Endothelial cell of hepatic sinusoid (primary cell): ENCODE data around the gene FTH1.

ENCODE experiments used
- in situ Hi-C: cut with HindIII; loops from 2 replicates; pipeline ENCODE4 v1.10.0; 2017; ENCODE audit warnings: low sequenced_read_pairs

FTH1 gene

DNA sequence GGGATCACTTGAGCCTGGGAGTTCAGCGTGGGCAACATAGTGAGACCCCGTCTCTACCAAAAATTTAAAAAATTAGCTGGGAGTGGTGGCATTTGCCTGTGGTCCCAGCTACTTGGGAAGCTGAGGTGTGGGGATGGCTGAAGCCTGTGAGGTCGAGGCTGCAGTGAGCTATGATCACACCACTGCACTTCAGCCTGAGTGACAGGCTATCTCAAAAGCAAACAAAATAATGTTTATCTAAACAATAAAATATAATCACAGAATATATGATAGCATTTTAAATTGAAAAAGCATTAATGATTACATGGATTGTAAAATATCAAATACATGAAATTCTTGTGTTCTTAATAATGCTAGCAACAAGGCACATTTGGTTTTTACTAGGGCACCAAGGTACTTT, 14.6 kb downstream of the FTH1 start:
- in situ Hi-C loops, result no loop called here

DNA sequence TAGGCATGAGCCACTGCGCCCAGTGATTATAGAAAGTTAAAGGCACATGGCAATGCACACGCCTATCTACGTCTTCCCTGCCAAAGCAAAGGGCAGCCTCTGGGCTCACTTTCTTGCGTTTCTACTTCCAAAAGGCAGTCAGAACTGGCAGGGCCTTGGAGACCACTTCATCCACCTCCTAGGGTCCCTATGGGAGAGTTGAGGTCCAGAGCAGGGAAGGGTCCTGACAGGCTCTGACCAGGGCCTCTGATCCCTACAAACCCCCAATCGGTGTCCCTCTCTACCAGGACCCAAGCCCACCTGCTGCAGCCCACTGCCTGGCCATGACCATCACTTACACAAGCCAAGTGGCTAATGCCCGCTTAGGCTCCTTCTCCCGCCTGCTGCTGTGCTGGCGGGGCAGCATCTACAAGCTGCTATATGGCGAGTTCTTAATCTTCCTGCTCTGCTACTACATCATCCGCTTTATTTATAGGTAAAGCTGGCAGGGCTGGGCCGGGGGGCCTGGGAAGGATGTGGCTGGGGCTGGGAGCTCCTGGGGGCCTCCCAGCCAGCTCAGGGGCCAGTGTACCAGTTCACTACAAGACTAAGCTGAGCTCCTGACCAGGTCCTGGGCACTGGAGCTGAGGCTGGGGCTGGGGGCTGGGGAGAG, 15.8 kb downstream of the FTH1 start:
- in situ Hi-C loops, result no loop called here

DNA sequence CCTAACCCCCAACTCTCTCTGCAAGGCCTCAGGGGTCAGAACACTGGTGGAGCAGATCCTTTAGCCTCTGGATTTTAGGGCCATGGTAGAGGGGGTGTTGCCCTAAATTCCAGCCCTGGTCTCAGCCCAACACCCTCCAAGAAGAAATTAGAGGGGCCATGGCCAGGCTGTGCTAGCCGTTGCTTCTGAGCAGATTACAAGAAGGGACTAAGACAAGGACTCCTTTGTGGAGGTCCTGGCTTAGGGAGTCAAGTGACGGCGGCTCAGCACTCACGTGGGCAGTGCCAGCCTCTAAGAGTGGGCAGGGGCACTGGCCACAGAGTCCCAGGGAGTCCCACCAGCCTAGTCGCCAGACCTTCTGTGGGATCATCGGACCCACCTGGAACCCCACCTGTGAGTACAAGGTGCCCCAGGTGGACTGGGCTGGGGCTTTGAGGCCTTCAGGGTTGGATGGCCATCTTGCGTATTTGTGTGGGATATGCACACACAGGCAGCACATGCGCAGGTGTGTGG, 17.3 kb downstream of the FTH1 start, which contains the start of gene BEST1:
BEST1 (plus strand) TSS at position 317 of the 513 bp plus-strand sequence. CDS start 1,456 bp downstream, outside the sequence.
- in situ Hi-C loops, result no loop called here

DNA sequence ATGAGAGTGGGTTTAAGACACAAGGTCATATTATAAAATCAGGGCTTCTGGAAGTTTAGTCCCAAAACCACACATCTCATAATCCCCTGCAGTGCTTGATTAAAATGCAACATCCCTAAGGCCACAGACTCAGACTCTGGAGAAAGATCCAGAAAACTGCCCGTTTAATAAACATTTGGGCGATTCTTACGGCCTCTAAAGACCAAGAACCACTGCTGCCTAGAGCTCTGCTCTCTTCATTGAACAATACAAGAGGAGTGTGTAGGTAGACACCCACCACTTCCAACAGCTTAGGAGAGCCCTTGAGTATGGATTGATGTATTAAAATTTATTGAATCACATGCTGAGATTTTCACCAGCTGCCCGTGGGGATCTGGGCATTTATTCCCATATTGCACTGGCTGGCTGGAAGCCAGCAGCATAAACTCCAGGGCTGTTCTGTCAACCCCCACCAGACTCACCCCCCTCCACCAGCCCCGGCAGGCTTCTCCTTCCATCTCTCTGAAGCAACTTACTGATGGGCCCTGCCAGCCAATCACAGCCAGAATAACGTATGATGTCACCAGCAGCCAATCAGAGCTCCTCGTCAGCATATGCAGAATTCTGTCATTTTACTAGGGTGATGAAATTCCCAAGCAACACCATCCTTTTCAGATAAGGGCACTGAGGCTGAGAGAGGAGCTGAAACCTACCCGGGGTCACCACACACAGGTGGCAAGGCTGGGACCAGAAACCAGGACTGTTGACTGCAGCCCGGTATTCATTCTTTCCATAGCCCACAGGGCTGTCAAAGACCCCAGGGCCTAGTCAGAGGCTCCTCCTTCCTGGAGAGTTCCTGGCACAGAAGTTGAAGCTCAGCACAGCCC, 18.0 kb downstream of the FTH1 start:
- in situ Hi-C loops, result no loop called here

DNA sequence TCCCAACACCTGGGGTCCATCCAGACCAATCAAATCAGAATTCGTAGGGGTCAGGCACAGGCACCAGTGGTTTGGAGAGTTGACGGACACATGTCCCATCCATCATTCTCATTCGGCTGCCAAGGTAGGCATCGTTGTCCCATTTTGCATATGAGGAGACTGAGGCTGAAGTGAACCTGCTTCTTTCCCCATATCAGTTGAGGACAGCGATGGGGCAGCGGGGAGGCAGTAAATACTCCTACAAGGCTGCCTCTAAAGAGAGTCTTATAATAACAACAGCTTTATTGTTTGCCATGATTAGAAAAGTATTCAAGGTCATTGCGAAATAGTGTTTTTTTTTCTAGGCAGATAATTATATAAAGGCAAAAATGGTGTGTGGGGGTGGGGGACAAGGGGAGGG, 18.9 kb downstream of the FTH1 start:
- in situ Hi-C loops, result no loop called here

DNA sequence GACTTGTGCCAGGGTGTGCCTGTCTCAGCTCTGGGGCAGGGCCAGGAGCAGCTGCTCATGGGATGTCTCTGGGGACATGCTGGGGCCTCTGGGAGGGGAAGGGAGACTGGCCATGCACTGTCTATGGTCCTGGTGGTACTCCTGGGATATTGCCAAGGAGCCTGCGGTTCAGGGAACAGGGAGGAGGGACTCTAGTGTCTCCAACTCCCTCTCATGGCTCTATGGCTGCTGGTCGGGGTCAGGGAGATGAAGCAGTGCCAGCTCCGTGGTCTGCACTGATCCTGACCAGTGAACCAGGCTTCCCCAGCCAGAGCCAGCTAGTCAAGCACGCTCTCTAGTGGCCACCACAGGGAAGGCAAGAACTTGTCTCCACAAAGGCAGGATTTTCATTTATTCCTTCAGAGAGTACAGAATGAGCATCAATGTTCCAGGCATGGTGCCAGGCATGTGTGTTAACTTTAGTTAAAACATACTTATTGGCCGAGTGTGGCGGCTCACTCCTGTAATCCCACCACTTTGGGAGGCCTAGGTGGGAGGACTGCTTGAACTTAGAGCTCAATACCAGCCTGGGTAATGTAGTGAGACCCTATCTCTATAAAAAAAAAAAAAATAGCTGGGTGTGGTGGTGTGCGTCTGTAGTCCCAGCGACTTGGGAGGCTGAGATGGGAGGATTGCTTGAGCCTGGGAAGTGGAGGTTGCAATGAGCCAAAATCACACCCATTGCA, 19.8 kb downstream of the FTH1 start:
- in situ Hi-C loops, result no loop called here

DNA sequence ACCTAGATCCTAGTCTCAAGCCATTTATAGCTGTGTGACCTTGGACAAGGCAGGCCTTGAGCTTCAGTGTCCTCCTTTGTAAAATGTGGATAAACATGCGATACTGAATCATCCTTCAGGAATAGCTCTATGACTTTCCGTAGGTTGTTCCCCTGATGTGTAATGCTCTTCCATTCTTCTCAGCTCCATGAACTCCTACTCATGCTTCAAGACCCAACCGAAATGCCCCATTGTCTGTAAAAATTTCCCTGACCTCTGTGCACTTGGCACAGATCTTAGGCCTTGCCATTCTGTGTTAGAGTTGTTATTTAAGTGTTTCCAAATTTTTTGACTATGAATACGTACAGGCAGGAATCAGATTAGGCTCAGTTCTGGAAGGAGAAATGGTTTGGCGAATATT, 20.5 kb downstream of the FTH1 start:
- in situ Hi-C loops, result no loop called here

DNA sequence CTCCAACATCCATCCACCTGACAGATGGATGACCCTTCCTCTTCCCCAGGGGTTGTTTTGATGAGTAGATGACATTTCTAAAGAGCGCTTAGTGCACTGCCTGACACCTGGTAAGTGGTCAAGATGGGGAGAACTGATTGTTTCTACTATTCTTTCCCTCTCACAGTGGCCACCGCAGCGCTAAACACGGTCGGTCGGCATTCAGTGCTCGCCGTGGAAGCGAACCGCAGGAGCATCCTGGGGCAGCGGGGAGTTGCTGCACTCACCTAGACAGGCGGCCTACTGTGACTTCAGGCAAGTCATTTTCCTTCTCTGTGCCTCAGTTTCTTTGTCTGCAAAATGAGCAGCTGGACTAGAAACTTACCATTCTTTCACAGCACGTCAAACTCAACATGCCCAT, 22.2 kb downstream of the FTH1 start:
- in situ Hi-C loops, result no loop called here

DNA sequence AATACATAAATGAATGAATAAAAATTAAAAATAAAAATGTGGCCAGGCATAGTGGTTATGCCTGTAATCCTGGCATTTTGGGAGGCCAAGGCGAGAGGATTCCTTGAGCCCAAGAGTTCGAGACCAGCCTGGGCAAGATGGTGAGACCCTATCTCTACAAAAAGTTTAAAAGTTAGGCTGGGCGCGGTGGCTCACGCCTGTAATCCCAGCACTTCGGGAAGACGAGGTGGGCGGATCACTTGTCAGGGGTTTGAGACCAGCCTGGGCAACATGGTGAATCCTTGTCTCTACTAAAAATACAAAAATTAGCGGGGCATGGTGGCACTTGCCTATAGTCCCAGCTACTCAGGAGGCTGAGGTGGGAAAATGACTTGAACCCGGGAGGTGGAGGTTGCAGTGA, 27.0 kb downstream of the FTH1 start:
- in situ Hi-C loops, result no loop called here

DNA sequence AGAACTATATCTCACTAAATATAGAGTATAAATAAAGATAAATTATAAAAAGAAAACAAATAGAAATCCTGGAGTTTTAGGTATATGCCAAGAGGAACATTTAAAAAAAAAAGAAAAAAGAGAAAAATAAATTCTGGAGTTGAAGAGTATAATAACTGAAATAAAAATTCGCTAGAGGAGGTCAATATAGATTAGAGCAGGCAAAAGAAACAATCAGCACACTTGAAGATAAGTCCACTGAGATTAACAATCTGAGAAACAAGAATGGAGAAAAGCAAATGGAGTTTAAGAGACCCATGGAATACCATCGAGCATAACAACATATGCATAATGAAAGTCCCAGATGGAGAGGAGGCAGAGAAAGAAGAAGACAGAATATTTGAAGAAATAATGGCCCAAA, 31.6 kb downstream of the FTH1 start:
- in situ Hi-C loops, result no loop called here

DNA sequence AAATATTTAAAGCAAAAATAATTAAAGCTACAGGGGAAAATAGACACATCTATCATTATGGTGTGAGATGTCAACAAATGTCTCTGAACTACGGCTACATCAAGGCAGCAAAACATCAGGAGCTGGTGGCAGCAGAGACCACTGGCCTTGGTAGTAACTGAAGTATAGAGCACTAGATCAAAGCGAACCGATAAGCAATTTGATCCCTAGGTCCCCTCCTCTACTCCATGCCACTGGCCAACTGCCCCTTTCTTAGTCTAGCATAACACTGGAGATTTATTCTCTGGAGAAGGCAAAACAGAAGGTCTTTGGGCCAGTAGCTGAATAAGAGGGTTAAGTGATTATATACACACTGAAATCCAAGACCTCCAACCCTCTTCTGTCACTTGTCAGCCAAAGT, 36.5 kb downstream of the FTH1 start:
- in situ Hi-C loops, result no loop called here

DNA sequence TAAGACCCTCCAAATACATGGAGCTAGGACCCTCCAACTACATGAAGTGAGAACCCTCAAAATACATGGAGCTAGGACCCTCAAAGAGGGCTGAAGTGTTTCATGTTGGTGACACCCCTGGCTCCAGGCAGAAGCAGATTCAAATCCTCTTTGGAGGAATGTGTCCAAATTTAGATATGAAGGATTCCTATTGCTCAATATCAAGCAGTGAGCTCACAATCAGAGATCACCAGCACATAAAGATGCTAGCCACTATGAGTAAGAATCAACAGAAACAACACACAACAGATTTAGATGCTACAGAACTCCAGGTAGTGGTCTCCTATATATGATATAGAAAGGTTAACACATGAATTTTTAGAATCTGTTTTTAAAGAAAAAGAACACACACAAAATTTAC, 38.8 kb downstream of the FTH1 start:
- in situ Hi-C loops, result loop anchor here (5.0 kb wide), 3 partner anchors 49 to 136 kb away; partner anchors contain the start of genes FEN1 and TMEM258

DNA sequence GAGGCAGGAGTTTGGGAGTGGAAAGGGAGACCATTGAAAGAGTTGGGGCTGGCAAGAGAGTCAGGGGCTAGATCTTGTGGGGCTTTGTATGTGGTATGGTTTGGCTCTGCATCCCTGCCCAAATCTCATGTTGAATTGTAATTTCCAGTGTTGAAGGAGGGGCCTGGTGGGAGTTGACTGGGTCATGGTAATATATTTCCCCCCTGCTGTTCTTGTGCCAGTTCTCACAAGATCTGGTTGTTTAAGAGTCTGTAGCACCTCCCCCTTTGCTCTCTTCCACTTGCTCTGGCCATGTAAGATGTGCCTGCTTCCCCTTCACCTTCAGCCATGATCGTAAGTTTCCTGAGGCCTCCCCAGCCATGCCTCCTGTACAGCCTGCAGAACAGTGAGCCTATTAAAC, 39.9 kb downstream of the FTH1 start:
- in situ Hi-C loops, result loop anchor here (5.0 kb wide), 3 partner anchors 50 to 135 kb away; partner anchors contain the start of genes FEN1 and TMEM258

DNA sequence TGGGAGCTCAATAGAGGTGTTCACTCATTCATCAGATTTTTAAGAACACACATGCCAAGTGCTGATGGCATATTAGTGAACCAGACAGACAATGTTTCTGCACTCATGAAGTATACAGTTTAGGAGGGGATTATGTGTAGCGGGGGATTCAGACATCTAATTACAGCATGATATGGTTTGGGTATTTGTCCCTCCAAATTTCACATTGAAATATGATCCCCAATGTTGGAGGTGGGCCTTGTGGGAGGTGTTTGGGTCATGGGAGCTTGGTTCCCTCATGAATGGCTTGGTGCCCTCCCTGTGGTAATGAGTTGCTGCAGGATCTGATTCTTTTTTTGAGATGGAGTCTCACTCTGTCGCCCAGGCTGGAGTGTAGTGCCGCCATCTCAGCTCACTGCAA, 41.2 kb downstream of the FTH1 start:
- in situ Hi-C loops, result loop anchor here (5.0 kb wide), 3 partner anchors 51 to 134 kb away; partner anchors contain the start of genes FEN1 and TMEM258

DNA sequence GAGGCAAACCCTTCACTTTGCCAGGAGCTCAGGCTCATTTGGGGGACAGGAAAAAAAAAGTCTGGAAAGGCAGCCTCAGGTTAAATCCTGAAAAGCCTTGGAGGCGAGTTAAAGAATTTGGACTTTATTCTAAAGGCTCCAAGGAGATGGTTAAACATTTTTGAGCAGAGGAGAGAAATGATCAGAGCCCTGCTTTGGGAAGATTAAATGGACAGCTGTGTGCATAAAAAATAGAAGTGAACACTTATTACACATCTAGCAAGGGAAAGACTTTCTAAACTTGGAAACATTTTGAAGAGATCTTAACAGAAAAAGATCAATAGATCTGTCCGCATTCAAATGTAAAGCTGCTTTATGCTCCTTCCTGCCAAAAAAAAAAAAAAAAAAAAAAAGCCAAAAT, 41.7 kb downstream of the FTH1 start:
- in situ Hi-C loops, result loop anchor here (5.0 kb wide), 3 partner anchors 52 to 133 kb away; partner anchors contain the start of genes FEN1 and TMEM258

DNA sequence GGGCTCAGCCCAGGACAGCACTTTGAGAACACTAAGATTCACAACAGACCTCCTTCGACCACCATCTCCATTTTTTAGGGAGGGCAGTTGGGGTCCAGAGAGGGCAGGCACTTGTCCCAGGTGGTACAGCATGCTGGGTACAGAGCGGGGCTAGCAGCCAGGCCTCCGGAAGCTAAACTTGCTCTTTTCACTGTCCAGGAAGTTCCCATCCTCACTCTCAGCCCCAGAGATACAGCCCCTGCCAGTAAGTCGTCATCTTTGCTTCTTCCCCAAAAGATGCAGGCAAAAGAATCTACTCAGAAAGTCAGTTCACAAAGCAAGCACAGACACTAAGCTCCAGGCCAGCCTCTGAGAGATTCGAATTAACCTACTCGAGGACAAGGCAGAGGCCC, 43.4 kb downstream of the FTH1 start:
- in situ Hi-C loops, result no loop called here

DNA sequence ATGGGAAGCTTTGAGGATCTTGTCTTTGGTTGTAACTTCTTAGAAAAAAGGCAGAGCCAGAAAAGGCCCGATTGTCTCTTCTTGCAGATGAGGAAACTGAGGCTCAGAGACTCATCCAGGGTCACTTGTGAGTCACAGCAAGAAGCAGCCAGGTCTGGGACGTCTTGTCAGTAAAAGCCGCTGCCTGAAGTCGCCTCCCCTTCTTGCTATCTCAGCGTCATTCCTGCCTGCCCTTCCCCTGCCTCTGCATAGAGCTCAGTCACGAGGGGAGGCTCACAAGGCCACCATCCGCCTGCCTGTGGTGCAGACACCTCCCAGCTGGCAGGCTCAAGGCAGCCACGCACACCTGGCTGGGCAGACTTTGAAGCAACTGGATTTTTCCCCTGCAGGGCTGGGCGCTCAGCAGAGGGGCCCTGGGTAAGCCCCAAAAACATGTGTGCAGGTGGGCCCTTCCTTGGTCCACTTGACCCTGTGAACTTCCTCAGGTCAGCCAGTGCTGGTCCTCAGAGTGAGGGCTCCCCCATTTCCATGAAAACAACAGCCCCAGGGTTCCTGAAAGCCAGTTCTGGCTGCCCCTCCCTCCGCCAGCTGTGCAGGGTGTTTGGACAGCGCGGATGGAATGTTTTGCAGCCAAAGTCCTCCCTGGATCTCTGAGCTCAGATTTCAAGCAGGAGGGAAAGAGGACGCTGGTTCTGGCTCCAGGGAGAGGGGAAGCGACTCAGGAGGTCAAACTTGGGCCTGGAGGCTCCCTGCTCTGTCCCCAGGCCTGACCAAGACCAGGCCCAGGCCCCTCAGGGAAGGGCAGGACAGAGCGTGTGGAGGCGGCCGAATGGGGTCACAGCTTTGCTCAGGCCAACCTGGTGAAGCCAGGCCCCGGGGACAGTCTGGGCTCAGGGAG, 44.0 kb downstream of the FTH1 start:
- in situ Hi-C loops, result no loop called here

DNA sequence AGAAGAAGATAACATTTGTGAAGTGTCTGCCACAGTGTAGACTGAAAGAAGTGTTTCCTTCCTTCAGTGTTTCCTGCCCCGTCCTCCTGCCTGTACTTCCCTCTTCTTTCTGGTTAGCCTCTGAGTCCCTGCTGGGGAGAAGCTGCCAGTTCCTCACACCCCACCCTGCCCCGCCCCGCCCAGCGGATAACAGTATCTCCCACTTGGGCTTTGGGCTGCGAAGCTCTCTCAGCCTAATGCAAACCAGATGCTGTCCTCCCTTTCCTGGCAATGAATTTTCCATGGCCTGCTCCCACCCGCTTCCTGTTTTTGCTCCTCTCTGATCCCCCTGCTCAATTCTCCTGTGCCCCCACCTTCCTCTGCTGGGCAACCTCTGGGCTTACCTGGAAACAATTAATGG, 44.9 kb downstream of the FTH1 start:
- in situ Hi-C loops, result no loop called here

DNA sequence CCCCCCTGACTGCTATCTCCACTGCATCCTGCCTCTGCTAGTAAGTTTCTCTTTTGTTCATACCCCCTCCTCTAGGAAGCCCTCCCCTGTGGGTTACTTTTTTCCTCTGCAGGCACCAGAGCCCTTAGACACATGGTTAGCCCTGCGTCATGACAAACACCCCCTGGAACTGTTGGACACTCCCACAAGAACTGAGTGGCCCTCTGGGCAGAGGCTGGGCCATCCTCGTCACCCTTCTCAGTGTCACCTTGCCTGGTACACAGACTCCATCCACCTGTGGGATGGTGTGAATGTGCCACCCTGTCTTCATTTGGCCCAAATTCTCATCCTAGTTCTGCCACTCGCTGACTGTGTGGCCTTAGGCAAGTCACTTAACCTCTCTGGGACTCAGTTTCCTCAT, 46.0 kb downstream of the FTH1 start:
- in situ Hi-C loops, result no loop called here
